ENCODE measurements around the gene SUMO3. TPM values are rescaled to one million over a fixed set of nuclear protein-coding genes. Genes with fewer than 3 reads are reported as not detected.

The SUMO3 gene
- total and polyA plus RNA-seq, 2 of the 13 experiments (the other 11 are each of a cell fraction or from before 2014, with no cell fraction given) = 51.4 to 92.4 TPM

- 97% methylated on average over 13 of the region's 18 CpGs for WGBS (ENCODE audit: low lambda C conversion rate)
- Histone ChIP-seq H3K27me3 (ENCODE audit: control insufficient read depth in 1 of 2, insufficient read depth in 2 of 2, low read length in 2 of 2) (no peaks in the 10 kb centered on the region), H4K20me1 (ENCODE audit: insufficient read depth, low read length) (peaks cover 9% of the 10 kb centered on the region; the same call in 1 of the 2 replicates), H3K36me3 (replicated peaks in 1 of 2; ENCODE audit: control insufficient read depth in 1 of 2, insufficient read depth in 2 of 2, low read length in 2 of 2) (peaks cover 18 to 50% of the 10 kb centered on the region in 2 experiments), H3K4me3 (replicated peaks in 1 of 3; ENCODE audit: insufficient read depth in 1 of 3, low read depth in 2 of 3, low read length in 3 of 3) (no peak overlapping the region), H2AFZ (ENCODE audit: low read length) (no peak overlapping the region), H3K4me2 (ENCODE audit: low read depth, low read length) (no peak overlapping the region), H3K4me1 (ENCODE audit: insufficient read depth, low read length) (peaks cover 27% of the 10 kb centered on the region), H3K79me2 (ENCODE audit: insufficient read depth, low read length) (peaks cover 60% of the 10 kb centered on the region), H3K9me3 (ENCODE audit: low read length) (no peaks in the 10 kb centered on the region), H3K27ac (ENCODE audit: extremely low read length, insufficient read depth, low read length) (no peak overlapping the region), H3K9ac (ENCODE audit: insufficient read depth, low read depth, low read length) (no peak overlapping the region)
- no peak for DNase-seq (ENCODE audit: low spot score)
- no peak for FAIRE-seq
- no TSS peak for BruUV-seq (replicated peaks)
- in situ Hi-C loops (cut with HindIII; ENCODE audit: extremely low pct_ligation_motif_present, low pct_unique_long_range_greater_than_20kb) = no loop called here
- TF ChIP-seq ZNF883 (CRISPR knock-in tag; IDR thresholded peaks at IDR 0.05; ENCODE audit: not compliant biosample characterization) (no peak), ZFP36L2 (CRISPR knock-in tag; IDR thresholded peaks at IDR 0.05) (no peak), ZNF546 (CRISPR knock-in tag; conservative IDR thresholded peaks at IDR 0.05) (no peak), RBM22 (optimal IDR thresholded peaks at IDR 0.05; ENCODE audit: low read length) (no peak), TMF1 (CRISPR knock-in tag; IDR thresholded peaks at IDR 0.05; ENCODE audit: low read depth) (no peak), EED (CRISPR knock-in tag; IDR thresholded peaks at IDR 0.05) (no peak), TAF15 (IDR thresholded peaks at IDR 0.05; ENCODE audit: low read depth, low read length, poor library complexity, severe bottlenecking) (no peak)
- intact Hi-C loops (cut with micrococcal nuclease; ENCODE audit: unreplicated experiment) = no loop called here
- ChIA-PET CTCF (ENCODE audit: low intra/inter-chr PET ratio, low total read pairs) (no interaction called here), POLR2A (interaction anchor here (0.9 kb wide), 1 partner anchor 12 kb away, joined by 3 read pairs; the partner anchor contains the start of gene UBE2G2)
- no peak for ATAC-seq
Observed at GRCh38 chr21:44813727-44814126, 4.1 kb downstream of the SUMO3 start.

GRCh38 chr21:44813149-44813548 lies 4.7 kb downstream of the SUMO3 start:
- Histone ChIP-seq H3K4me2 (ENCODE audit: low read depth, low read length) (no peak overlapping the region), H3K4me3 (replicated peaks in 1 of 3; ENCODE audit: insufficient read depth in 1 of 3, low read depth in 2 of 3, low read length in 3 of 3) (no peak overlapping the region), H2AFZ (ENCODE audit: low read length) (no peak overlapping the region), H3K9me3 (ENCODE audit: low read length) (no peaks in the 10 kb centered on the region), H3K27ac (ENCODE audit: extremely low read length, insufficient read depth, low read length) (no peak overlapping the region), H3K79me2 (ENCODE audit: insufficient read depth, low read length) (peaks cover 62% of the 10 kb centered on the region), H3K27me3 (ENCODE audit: control insufficient read depth in 1 of 2, insufficient read depth in 2 of 2, low read length in 2 of 2) (no peaks in the 10 kb centered on the region), H3K4me1 (ENCODE audit: insufficient read depth, low read length) (peaks cover 24% of the 10 kb centered on the region), H4K20me1 (ENCODE audit: insufficient read depth, low read length) (peaks cover 9% of the 10 kb centered on the region; the same call in 1 of the 2 replicates), H3K36me3 (replicated peaks in 1 of 2; ENCODE audit: control insufficient read depth in 1 of 2, insufficient read depth in 2 of 2, low read length in 2 of 2) (peaks cover 21 to 55% of the 10 kb centered on the region in 2 experiments), H3K9ac (ENCODE audit: insufficient read depth, low read depth, low read length) (no peak overlapping the region)
- no peak for FAIRE-seq
- POLR2A ChIA-PET = interaction anchor here (0.9 kb wide), 1 partner anchor 11 kb away, joined by 3 read pairs; the partner anchor contains the start of gene UBE2G2
- DNase-seq (ENCODE audit: low spot score) = no peak
- ATAC-seq = no peak
- 100% methylated on average over 7 of the region's 10 CpGs for WGBS (ENCODE audit: low lambda C conversion rate)
- in situ Hi-C loops (cut with HindIII; ENCODE audit: extremely low pct_ligation_motif_present, low pct_unique_long_range_greater_than_20kb) = no loop called here
- intact Hi-C loops (cut with micrococcal nuclease; ENCODE audit: unreplicated experiment) = no loop called here
- CTCF ChIA-PET (ENCODE audit: low intra/inter-chr PET ratio, low total read pairs) = no interaction called here
- no TSS peak for BruUV-seq (replicated peaks)
- no peak for TF ChIP-seq ZNF280D (CRISPR knock-in tag; IDR thresholded peaks at IDR 0.05)
- no peak for TF ChIP-seq ZBTB44 (CRISPR knock-in tag; IDR thresholded peaks at IDR 0.05)
- no peak for TF ChIP-seq ZNF441 (CRISPR knock-in tag; IDR thresholded peaks at IDR 0.05; ENCODE audit: borderline replicate concordance)
- no peak for TF ChIP-seq THAP11 (CRISPR knock-in tag; IDR thresholded peaks at IDR 0.05)
- no peak for TF ChIP-seq MAX (IDR thresholded peaks at IDR 0.05)
- no peak for TF ChIP-seq IKZF1 (IDR thresholded peaks at IDR 0.05)
- no peak for TF ChIP-seq TFDP2 (CRISPR knock-in tag; IDR thresholded peaks at IDR 0.05)
